ENCODE data around the gene ZBED6. TPM values are rescaled to one million over a fixed set of nuclear protein-coding genes. Genes with fewer than 3 reads are reported as not detected.

The ZBED6 gene
- total RNA-seq, 1 experiment from 2014 or later = 13.1 TPM

- H2BK20ac ChIP-seq (ENCODE audit: low read depth, low read length, poor library complexity, severe bottlenecking) = no peak overlapping the region
- H3K9me3 ChIP-seq (ENCODE audit: control insufficient read depth, low read depth, low read length) = no peaks in the 10 kb centered on the region
- H3K36me3 Mint-ChIP-seq (ENCODE audit: insufficient read depth in 1 of 3, low read depth in 3 of 3) = no peaks in the 10 kb centered on the region
- H3K9ac ChIP-seq (ENCODE audit: extremely low read depth, insufficient read length, low read length) = no peak overlapping the region
- H3K23me2 ChIP-seq (ENCODE audit: insufficient read length, low read depth, low read length, poor library complexity, severe bottlenecking) = no peaks in the 10 kb centered on the region
- WGBS (ENCODE audit: extremely low coverage, insufficient read length, low lambda C conversion rate) = no CpG with 5 or more reads among the region's 4 CpGs
- no peak overlapping the region for H2BK12ac ChIP-seq (ENCODE audit: insufficient read length, low read depth, low read length)
- no peak overlapping the region for H4K5ac ChIP-seq (ENCODE audit: insufficient read length, low read depth, low read length)
- no peak overlapping the region for H2BK5ac ChIP-seq (ENCODE audit: insufficient read length, low read length)
- H3K79me2 ChIP-seq (ENCODE audit: insufficient read depth, low read length) = no peaks in the 10 kb centered on the region
- peaks cover 3 to 12% of the 10 kb centered on the region in 2 experiments for H3K4me1 Mint-ChIP-seq
- no peak overlapping the region for H3K27ac ChIP-seq (ENCODE audit: insufficient read length, low read depth, low read length)
- H3K4me1 ChIP-seq (ENCODE audit: insufficient read depth, low read length) = peaks cover 3% of the 10 kb centered on the region; the same call in 1 of the 2 replicates
- H3K4me3 Mint-ChIP-seq = no peak overlapping the region
- H3K27ac Mint-ChIP-seq = no peak overlapping the region
- no peak overlapping the region for H3K56ac ChIP-seq (ENCODE audit: insufficient read length, low read depth, low read length)
- no peak overlapping the region for H3K18ac ChIP-seq (ENCODE audit: insufficient read length, low read depth, low read length)
- H3K27me3 Mint-ChIP-seq (ENCODE audit: low read depth) = no peaks in the 10 kb centered on the region
- H3K4me2 ChIP-seq (ENCODE audit: insufficient read depth, insufficient read length, low read length) = no peak overlapping the region
- H3K27me3 ChIP-seq (ENCODE audit: insufficient read depth, low read length) = no peaks in the 10 kb centered on the region
- H3T11ph ChIP-seq (ENCODE audit: low read length) = no peak overlapping the region
- H2AFZ ChIP-seq (ENCODE audit: low read length) = no peak overlapping the region
- TF ChIP-seq CTCF (conservative IDR thresholded peaks at IDR 0.05) = no peak
- no peak overlapping the region for H4K8ac ChIP-seq (replicated peaks; ENCODE audit: insufficient read length, low read depth, low read length)
- no peak overlapping the region for H2AK5ac ChIP-seq (ENCODE audit: insufficient read length, low read length)
- H3K79me1 ChIP-seq (ENCODE audit: insufficient read depth, low read depth, low read length, poor library complexity, severe bottlenecking) = no peaks in the 10 kb centered on the region
- no peaks in the 10 kb centered on the region; a peak in 1 of 5 replicates for H3K9me3 Mint-ChIP-seq
- no peak overlapping the region for H3K14ac ChIP-seq (ENCODE audit: insufficient read depth, low read length)
- H4K91ac ChIP-seq (ENCODE audit: insufficient read length, low read depth, low read length) = no peak overlapping the region
- H3K23ac ChIP-seq (ENCODE audit: insufficient read length, low read depth, low read length) = no peak overlapping the region
- H2BK15ac ChIP-seq (ENCODE audit: low read depth, low read length) = no peak overlapping the region
- H2BK120ac ChIP-seq (ENCODE audit: low read depth, low read length, poor library complexity, severe bottlenecking) = no peak overlapping the region
- no peaks in the 10 kb centered on the region for H4K20me1 ChIP-seq (ENCODE audit: control insufficient read depth, insufficient read depth, insufficient read length)
- no peak for DNase-seq
- no peak overlapping the region for H3K4ac ChIP-seq (ENCODE audit: low read depth, low read length)
Measured at GRCh38 chr1:203778789-203779188, 16.6 kb upstream of the ZBED6 start.

Measured in H9 (cell line).